CD4-positive, alpha-beta T cell treated with Interleukin-15 for 1 hour (primary cell): ENCODE measurements around the gene DNAH8.

Source experiments
- DNase-seq: peaks from one replicate; pipeline ENCODE4 v3.0.0-alpha.2; 2020

DNAH8 gene

GRCh38 chr6:39026175-39026574 lies 311.1 kb downstream of the DNAH8 start:
- no peak for DNase-seq

- no peak for DNase-seq
Measured at GRCh38 chr6:39029156-39030011, 314.3 kb downstream of the DNAH8 start.

GRCh38 chr6:39035681-39036080 lies 320.6 kb downstream of the DNAH8 start:
- no peak for DNase-seq

- DNase-seq, result no peak
Measured at GRCh38 chr6:39037082-39037508, 322.0 kb downstream of the DNAH8 start.

GRCh38 chr6:39037707-39038106 lies 322.6 kb downstream of the DNAH8 start:
- DNase-seq, result no peak

GRCh38 chr6:39040080-39040673 lies 325.1 kb downstream of the DNAH8 start:
- no peak for DNase-seq

GRCh38 chr6:39041072-39041471 lies 326.0 kb downstream of the DNAH8 start:
- no peak for DNase-seq

GRCh38 chr6:39043776-39044175 lies 328.7 kb downstream of the DNAH8 start:
- no peak for DNase-seq

GRCh38 chr6:39044181-39044580 lies 329.1 kb downstream of the DNAH8 start:
- no peak for DNase-seq

- DNase-seq, result no peak
Measured at GRCh38 chr6:39047434-39048327, 332.6 kb downstream of the DNAH8 start.

- DNase-seq, result no peak
Measured at GRCh38 chr6:39048481-39049399, 333.6 kb downstream of the DNAH8 start, which contains the start of gene GLP1R. TSS of gene GLP1R (plus strand) at chr6:39048781. CDS start at chr6:39048841, 60 bp downstream.

- DNase-seq, result no peak
Measured at GRCh38 chr6:39049575-39050283, 334.6 kb downstream of the DNAH8 start.

GRCh38 chr6:39050453-39051112 lies 335.5 kb downstream of the DNAH8 start:
- no peak for DNase-seq

GRCh38 chr6:39051399-39052122 lies 336.4 kb downstream of the DNAH8 start:
- no peak for DNase-seq

GRCh38 chr6:39053016-39053624 lies 338.0 kb downstream of the DNAH8 start:
- no peak for DNase-seq

GRCh38 chr6:39053854-39054576 lies 338.9 kb downstream of the DNAH8 start:
- DNase-seq, result no peak

GRCh38 chr6:39054577-39055142 lies 339.5 kb downstream of the DNAH8 start:
- no peak for DNase-seq

- DNase-seq, result no peak
Measured at GRCh38 chr6:39055661-39056060, 340.6 kb downstream of the DNAH8 start.

- DNase-seq, result no peak
Measured at GRCh38 chr6:39056191-39056590, 341.1 kb downstream of the DNAH8 start.
